ENCODE results near the gene ITGB7. TPM values are rescaled to one million over a fixed set of nuclear protein-coding genes. Genes with fewer than 3 reads are reported as not detected.

The ITGB7 gene
- total RNA-seq, 1 experiment from 2014 or later = 0.90 TPM

DNA sequence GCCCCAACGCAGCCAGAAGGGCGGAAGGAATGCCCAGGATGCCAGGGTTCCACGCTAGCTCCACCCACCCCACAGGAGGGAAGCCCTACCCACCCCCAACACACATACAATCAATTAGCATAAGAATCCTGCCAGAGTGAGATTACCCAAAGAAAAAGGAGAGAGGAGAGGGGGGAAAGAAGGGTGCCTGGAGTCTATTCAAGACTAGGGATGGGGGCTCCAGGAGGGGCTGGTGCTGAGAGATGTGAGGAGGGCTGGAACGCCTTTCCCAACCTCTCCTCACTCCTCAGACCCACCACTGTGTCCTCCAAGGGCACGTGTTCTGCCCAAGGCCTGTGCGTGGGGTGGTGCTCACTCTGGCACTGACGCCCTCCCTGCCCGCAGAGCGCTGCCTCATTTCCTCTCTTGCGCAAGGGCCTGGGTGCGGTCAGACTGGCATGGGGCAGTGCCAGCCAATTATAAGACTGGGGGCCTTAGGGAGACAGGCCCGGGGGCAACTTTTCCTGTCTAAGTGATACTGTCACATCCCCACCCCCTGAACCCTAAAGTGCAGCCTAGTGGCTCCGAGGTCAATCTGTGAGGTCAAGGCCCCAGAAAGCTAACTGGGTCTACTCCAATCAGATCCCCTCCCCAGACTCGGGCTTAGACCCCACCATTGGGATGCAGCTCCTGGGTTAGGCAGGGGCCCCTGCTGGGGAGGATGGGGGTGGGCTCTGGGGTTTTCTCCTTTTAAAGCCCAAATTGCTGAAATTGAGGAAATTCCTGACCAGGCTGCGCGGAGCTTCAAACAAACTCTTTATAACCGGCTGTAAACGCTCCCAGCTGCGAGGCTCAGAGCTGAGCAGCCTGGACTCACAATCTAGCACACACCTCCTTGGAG is 10.2 kb upstream of the ITGB7 start (continued):
- TF ChIP-seq, protein P1, sequence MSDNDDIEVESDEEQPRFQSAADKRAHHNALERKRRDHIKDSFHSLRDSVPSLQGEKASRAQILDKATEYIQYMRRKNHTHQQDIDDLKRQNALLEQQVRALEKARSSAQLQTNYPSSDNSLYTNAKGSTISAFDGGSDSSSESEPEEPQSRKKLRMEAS (CRISPR knock-in tag; IDR thresholded peaks at IDR 0.05) = peak; percentile 80; the same call in 1 of the 2 replicates
- no peak for TF ChIP-seq CREM (CRISPR knock-in tag; IDR thresholded peaks at IDR 0.05)

DNA sequence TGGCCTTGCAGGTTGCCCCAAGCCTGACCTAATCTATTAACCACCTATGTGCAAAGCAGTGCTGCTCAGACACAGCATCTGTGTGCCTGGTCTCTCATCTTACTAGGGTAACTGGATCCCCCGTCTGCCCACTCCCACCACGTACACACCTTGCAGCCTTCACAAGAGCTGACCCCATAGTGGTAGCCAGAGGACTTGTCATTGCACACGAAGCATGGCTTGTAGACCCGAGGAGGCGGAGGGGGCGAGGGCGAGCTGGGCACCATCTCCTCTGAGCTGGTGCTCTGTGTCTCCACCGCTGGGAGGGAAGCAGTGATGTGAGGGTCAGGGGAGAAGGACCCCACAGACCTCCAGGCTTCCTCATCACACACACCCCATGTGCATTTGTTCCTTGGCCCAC is 8.4 kb upstream of the ITGB7 start:
- ChIA-PET POLR2A (interaction anchor here (0.6 to 1.4 kb wide), 5 partner anchors 19 to 162 kb away, joined by 3 to 4 read pairs (median 3); partner anchors contain the start of gene ESPL1), CTCF (interaction anchor here (1.4 to 12.2 kb wide), 14 partner anchors 9 to 206 kb away, joined by 3 to 333 read pairs (median 54); partner anchors contain the start of genes AAAS, ESPL1, MYG1 and PFDN5)
- Mint-ChIP-seq H3K27me3 (ENCODE audit: low read depth) (peaks cover 7% of the 10 kb centered on the region; the same call in 1 of the 2 replicates), H3K27ac (peak overlapping the region; percentile 95), H3K4me3 (peak overlapping the region; percentile 90), H3K36me3 (peaks cover 25% of the 10 kb centered on the region), H3K4me1 (peaks cover 65% of the 10 kb centered on the region), H3K9me3 (no peaks in the 10 kb centered on the region)
- TF ChIP-seq FOXP1 (CRISPR knock-in tag; IDR thresholded peaks at IDR 0.05; ENCODE audit: borderline replicate concordance) = no peak
- no peak for TF ChIP-seq ETV6 (CRISPR knock-in tag; IDR thresholded peaks at IDR 0.05)
- no peak for TF ChIP-seq TEAD1 (CRISPR knock-in tag; IDR thresholded peaks at IDR 0.05)
- TF ChIP-seq, protein P2, sequence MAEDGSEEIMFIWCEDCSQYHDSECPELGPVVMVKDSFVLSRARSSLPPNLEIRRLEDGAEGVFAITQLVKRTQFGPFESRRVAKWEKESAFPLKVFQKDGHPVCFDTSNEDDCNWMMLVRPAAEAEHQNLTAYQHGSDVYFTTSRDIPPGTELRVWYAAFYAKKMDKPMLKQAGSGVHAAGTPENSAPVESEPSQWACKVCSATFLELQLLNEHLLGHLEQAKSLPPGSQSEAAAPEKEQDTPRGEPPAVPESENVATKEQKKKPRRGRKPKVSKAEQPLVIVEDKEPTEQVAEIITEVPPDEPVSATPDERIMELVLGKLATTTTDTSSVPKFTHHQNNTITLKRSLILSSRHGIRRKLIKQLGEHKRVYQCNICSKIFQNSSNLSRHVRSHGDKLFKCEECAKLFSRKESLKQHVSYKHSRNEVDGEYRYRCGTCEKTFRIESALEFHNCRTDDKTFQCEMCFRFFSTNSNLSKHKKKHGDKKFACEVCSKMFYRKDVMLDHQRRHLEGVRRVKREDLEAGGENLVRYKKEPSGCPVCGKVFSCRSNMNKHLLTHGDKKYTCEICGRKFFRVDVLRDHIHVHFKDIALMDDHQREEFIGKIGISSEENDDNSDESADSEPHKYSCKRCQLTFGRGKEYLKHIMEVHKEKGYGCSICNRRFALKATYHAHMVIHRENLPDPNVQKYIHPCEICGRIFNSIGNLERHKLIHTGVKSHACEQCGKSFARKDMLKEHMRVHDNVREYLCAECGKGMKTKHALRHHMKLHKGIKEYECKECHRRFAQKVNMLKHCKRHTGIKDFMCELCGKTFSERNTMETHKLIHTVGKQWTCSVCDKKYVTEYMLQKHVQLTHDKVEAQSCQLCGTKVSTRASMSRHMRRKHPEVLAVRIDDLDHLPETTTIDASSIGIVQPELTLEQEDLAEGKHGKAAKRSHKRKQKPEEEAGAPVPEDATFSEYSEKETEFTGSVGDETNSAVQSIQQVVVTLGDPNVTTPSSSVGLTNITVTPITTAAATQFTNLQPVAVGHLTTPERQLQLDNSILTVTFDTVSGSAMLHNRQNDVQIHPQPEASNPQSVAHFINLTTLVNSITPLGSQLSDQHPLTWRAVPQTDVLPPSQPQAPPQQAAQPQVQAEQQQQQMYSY (CRISPR knock-in tag; IDR thresholded peaks at IDR 0.05) = no peak
- TF ChIP-seq ZNF219 (CRISPR knock-in tag; IDR thresholded peaks at IDR 0.05; ENCODE audit: borderline replicate concordance) = no peak
- no peak for TF ChIP-seq ZNF416 (CRISPR knock-in tag; IDR thresholded peaks at IDR 0.05)
- TF ChIP-seq, protein P3, sequence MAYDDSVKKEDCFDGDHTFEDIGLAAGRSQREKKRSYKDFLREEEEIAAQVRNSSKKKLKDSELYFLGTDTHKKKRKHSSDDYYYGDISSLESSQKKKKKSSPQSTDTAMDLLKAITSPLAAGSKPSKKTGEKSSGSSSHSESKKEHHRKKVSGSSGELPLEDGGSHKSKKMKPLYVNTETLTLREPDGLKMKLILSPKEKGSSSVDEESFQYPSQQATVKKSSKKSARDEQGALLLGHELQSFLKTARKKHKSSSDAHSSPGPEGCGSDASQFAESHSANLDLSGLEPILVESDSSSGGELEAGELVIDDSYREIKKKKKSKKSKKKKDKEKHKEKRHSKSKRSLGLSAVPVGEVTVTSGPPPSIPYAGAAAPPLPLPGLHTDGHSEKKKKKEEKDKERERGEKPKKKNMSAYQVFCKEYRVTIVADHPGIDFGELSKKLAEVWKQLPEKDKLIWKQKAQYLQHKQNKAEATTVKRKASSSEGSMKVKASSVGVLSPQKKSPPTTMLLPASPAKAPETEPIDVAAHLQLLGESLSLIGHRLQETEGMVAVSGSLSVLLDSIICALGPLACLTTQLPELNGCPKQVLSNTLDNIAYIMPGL (CRISPR knock-in tag; IDR thresholded peaks at IDR 0.05) = no peak
- TF ChIP-seq, protein P4, sequence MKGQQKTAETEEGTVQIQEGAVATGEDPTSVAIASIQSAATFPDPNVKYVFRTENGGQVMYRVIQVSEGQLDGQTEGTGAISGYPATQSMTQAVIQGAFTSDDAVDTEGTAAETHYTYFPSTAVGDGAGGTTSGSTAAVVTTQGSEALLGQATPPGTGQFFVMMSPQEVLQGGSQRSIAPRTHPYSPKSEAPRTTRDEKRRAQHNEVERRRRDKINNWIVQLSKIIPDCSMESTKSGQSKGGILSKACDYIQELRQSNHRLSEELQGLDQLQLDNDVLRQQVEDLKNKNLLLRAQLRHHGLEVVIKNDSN (CRISPR knock-in tag; IDR thresholded peaks at IDR 0.05) = no peak
- DNase-seq (ENCODE audit: low spot score) (no peak), ATAC-seq (no peak)

DNA sequence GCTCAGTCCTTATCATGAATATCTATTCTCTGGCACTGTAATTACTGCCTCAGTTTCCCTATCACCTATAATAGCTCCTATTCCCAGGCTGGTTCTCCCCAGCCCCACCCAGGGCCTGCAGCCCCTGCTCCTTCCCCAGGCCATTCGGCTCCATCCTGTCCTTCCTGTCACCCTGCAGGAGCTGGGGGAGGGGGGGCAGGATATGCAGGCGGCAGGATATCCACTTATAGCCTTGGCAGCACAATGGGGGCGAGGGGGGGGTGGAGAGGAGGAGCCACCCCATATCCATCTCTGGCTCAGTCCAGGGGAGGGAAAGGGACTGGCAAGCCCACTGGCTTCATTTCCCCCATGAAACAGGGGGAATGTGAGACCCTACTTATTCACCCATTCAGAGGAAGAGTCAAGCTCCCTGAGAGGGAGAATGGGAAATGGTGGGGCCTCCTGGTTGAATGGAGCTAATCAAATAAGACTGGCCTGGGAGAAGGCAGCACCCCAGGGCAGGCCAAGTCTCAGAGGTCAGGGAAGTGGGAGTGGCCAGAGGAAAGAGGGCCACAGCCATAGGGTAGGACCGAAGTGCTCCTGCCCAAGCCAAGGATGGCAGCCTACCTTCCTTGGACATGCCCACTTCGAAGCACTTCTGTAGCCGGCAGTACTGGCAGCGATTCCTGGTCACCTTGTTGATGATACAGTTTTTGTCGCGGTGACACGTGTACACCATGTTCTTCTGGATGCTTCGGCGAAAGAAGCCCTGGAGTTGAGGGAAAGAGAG is 7.8 kb upstream of the ITGB7 start:
- H3K27ac Mint-ChIP-seq = peak overlapping the region; percentile 95
- DNase-seq (ENCODE audit: low spot score) (no peak), ATAC-seq (peak; percentile 4)
- no peaks in the 10 kb centered on the region for H3K9me3 Mint-ChIP-seq
- H3K4me3 Mint-ChIP-seq = peak overlapping the region; percentile 33
- TF ChIP-seq ETV6 (CRISPR knock-in tag; IDR thresholded peaks at IDR 0.05) = peak; percentile 71; the same call in 1 of the 2 replicates
- TF ChIP-seq, protein P5, sequence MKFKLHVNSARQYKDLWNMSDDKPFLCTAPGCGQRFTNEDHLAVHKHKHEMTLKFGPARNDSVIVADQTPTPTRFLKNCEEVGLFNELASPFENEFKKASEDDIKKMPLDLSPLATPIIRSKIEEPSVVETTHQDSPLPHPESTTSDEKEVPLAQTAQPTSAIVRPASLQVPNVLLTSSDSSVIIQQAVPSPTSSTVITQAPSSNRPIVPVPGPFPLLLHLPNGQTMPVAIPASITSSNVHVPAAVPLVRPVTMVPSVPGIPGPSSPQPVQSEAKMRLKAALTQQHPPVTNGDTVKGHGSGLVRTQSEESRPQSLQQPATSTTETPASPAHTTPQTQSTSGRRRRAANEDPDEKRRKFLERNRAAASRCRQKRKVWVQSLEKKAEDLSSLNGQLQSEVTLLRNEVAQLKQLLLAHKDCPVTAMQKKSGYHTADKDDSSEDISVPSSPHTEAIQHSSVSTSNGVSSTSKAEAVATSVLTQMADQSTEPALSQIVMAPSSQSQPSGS (CRISPR knock-in tag; IDR thresholded peaks at IDR 0.05; ENCODE audit: borderline replicate concordance, low read depth) = no peak
- no peak for TF ChIP-seq GABPB1 (CRISPR knock-in tag; IDR thresholded peaks at IDR 0.05)
- TF ChIP-seq ZNF416 (CRISPR knock-in tag; IDR thresholded peaks at IDR 0.05) = no peak
- no peak for TF ChIP-seq ZNF423 (CRISPR knock-in tag; IDR thresholded peaks at IDR 0.05)
- TF ChIP-seq ZNF317 (CRISPR knock-in tag; IDR thresholded peaks at IDR 0.05; ENCODE audit: borderline replicate concordance, low read depth) = no peak
- TF ChIP-seq, protein P6, sequence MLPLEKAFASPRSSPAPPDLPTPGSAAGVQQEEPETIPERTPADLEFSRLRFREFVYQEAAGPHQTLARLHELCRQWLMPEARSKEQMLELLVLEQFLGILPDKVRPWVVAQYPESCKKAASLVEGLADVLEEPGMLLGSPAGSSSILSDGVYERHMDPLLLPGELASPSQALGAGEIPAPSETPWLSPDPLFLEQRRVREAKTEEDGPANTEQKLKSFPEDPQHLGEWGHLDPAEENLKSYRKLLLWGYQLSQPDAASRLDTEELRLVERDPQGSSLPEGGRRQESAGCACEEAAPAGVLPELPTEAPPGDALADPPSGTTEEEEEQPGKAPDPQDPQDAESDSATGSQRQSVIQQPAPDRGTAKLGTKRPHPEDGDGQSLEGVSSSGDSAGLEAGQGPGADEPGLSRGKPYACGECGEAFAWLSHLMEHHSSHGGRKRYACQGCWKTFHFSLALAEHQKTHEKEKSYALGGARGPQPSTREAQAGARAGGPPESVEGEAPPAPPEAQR (CRISPR knock-in tag; IDR thresholded peaks at IDR 0.05) = no peak
- TF ChIP-seq, protein P7, sequence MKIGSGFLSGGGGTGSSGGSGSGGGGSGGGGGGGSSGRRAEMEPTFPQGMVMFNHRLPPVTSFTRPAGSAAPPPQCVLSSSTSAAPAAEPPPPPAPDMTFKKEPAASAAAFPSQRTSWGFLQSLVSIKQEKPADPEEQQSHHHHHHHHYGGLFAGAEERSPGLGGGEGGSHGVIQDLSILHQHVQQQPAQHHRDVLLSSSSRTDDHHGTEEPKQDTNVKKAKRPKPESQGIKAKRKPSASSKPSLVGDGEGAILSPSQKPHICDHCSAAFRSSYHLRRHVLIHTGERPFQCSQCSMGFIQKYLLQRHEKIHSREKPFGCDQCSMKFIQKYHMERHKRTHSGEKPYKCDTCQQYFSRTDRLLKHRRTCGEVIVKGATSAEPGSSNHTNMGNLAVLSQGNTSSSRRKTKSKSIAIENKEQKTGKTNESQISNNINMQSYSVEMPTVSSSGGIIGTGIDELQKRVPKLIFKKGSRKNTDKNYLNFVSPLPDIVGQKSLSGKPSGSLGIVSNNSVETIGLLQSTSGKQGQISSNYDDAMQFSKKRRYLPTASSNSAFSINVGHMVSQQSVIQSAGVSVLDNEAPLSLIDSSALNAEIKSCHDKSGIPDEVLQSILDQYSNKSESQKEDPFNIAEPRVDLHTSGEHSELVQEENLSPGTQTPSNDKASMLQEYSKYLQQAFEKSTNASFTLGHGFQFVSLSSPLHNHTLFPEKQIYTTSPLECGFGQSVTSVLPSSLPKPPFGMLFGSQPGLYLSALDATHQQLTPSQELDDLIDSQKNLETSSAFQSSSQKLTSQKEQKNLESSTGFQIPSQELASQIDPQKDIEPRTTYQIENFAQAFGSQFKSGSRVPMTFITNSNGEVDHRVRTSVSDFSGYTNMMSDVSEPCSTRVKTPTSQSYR (CRISPR knock-in tag; IDR thresholded peaks at IDR 0.05) = peak; percentile 60; the same call in 1 of the 2 replicates
- peaks cover 28% of the 10 kb centered on the region for H3K36me3 Mint-ChIP-seq
- POLR2A ChIA-PET = interaction anchor here (0.5 to 1.9 kb wide), 7 partner anchors 17 to 462 kb away, joined by 3 to 13 read pairs (median 4); partner anchors contain the start of genes AMHR2 and ESPL1
- CTCF ChIA-PET = interaction anchor here (0.9 to 12.2 kb wide), 18 partner anchors 10 to 267 kb away, joined by 3 to 333 read pairs (median 28); partner anchors contain the start of genes AAAS, CSAD, ESPL1 and MYG1
- peaks cover 65% of the 10 kb centered on the region for H3K4me1 Mint-ChIP-seq
- H3K27me3 Mint-ChIP-seq (ENCODE audit: low read depth) = peaks cover 7% of the 10 kb centered on the region; the same call in 1 of the 2 replicates

Measured in WTC11 (cell line).